IPS-18a (cell line): ENCODE results near the gene TREML4.
"Not testable (repeated sequence)": the region's sequence is repeated elsewhere in the genome, so short reads cannot be mapped to it uniquely, and the experiment has no call there.

ENCODE experiments used
- H3K27ac ChIP-seq: one replicate; pipeline ENCODE4 v1.5.1; 2013; ENCODE audit warnings: low read length
- H3K27me3 ChIP-seq: one replicate; pipeline ENCODE4 v1.6.1; 2013; ENCODE audit warnings: mild to moderate bottlenecking, low read length; ENCODE audit not compliant: control insufficient read depth, insufficient read depth
- H3K36me3 ChIP-seq: one replicate; pipeline ENCODE4 v1.6.1; 2013; ENCODE audit warnings: low read depth, low read length; ENCODE audit not compliant: control insufficient read depth
- H3K4me1 ChIP-seq: one replicate; pipeline ENCODE4 v1.6.1; 2013; ENCODE audit warnings: low read depth, low read length; ENCODE audit not compliant: control insufficient read depth
- H3K4me3 ChIP-seq: one replicate; pipeline ENCODE4 v1.5.1; 2013; ENCODE audit warnings: low read length
- H3K9ac ChIP-seq: one replicate; pipeline ENCODE4 v1.6.1; 2013; ENCODE audit warnings: mild to moderate bottlenecking, low read length, moderate library complexity
- H3K9me3 ChIP-seq: one replicate; pipeline ENCODE4 v1.6.1; 2013; ENCODE audit warnings: low read depth, low read length; ENCODE audit not compliant: control insufficient read depth

Gene TREML4

GRCh38 chr6:41236276-41236675, 8.1 kb downstream of the TREML4 start:
- no peak overlapping the region for H3K27ac ChIP-seq
- no peaks in the 10 kb centered on the region for H3K36me3 ChIP-seq
- peaks cover 13% of the 10 kb centered on the region for H3K27me3 ChIP-seq
- no peaks in the 10 kb centered on the region for H3K4me1 ChIP-seq
- H3K9me3 ChIP-seq: no peaks in the 10 kb centered on the region
- H3K9ac ChIP-seq: no peak overlapping the region
- no peak overlapping the region for H3K4me3 ChIP-seq

DNA sequence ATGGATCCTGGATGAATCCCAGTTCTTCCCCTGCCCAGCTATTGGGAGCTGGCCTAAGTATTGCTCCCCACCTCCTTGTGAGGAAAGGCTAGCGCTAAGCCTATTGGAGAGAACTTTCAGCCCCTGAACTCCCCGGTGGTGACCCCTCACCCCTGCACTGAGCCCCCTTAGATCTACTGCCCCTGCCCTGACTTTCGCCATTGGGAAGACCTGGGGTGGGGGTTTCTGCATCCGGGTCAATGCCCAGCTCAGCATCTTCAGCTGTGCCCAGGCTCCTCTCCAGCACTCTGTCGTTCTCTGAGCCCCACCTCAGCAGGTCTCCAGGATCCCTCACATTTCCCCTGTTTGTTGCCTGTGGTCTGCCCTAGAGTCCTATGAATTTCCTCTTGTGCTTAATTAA, 9.0 kb downstream of the TREML4 start:
- Histone ChIP-seq H3K4me1 (no peaks in the 10 kb centered on the region), H3K9ac (no peak overlapping the region), H3K9me3 (no peaks in the 10 kb centered on the region), H3K27ac (no peak overlapping the region), H3K27me3 (peaks cover 13% of the 10 kb centered on the region), H3K4me3 (no peak overlapping the region), H3K36me3 (no peaks in the 10 kb centered on the region)

DNA sequence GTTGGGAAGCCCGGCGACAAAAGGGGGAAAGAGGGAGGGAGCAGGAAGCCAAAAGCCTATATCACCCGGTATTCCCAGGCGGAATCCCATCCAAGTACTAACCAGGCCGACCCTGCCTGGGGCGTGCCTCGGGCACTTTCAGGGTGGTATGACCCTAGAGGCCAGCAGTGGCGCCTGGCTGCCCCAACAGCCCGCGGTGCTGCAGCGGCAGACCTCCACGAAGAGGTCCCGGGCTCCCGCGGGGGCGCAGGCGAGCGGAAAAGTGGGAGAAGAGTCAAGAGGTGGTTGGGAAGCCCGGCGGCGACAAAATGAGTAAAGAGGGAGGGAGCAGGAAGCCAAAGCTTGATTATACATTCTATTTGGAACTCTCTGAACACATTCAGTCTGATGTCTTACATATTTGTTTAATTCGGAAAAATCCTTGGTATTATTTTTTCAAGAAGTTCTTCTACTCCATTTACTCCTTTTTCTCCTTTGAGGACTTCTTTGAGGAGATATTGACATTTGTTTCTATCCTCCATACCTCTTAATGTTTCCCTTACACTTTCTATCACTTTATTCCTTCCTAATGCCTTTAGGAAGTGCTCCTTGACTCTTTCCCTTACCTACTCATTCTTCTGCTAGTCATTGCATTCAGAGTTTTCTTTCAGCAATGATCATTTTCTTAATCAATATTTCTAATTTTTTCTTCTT, 11.5 kb downstream of the TREML4 start:
- Histone ChIP-seq H3K9ac (no peak overlapping the region), H3K27ac (no peak overlapping the region), H3K4me1 (no peaks in the 10 kb centered on the region), H3K27me3 (peaks cover 13% of the 10 kb centered on the region), H3K4me3 (peak overlapping the region; percentile 65), H3K9me3 (no peaks in the 10 kb centered on the region), H3K36me3 (no peaks in the 10 kb centered on the region)

DNA sequence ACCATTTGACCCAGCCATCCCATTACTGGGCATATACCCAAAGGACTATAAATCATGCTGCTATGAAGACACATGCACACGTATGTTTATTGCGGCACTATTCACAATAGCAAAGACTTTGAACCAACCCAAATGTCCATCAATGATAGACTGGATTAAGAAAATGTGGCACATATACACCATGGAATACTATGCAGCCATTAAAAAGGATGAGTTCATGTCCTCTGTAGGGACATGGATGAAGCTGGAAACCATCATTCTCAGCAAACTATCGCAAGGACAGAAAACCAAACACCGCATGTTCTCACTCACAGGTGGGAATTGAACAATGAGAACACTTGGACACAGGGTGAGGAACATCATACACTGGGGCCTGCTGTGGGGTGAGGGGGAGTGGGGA, 18.4 kb downstream of the TREML4 start:
- not testable (repeated sequence) for H3K36me3 ChIP-seq, H3K27ac ChIP-seq, H3K9me3 ChIP-seq, H3K4me1 ChIP-seq, H3K9ac ChIP-seq, H3K27me3 ChIP-seq, H3K4me3 ChIP-seq

DNA sequence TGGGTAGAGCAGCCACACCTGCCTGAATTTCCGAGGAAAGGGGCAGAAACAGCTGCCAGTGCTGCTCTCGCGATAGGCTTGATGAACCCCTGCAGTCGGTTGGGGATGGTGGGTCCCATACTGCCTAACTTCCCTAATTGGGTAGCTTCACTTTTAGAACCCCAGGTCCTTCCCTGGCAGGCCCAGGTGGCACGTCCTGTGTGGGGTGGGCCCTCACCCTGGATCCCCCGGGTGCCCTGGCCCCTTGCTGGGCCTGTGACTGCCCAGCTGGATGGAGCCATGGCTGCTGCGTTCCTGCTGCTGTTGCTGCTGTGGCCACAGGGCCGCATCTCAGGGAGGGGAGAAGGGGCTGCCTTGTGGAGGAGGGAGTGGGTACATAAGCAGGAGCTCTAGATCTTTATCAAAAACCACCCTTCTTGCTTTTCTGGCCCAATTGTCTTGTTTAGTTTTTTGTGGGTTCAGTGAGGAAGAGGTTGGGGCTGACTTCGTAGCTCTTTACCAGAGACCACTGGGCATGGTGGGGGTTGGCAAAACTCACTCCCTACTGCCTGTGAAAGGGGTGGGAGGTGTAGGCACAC, 19.2 kb downstream of the TREML4 start:
- Histone ChIP-seq H3K27ac (no peak overlapping the region), H3K9me3 (no peaks in the 10 kb centered on the region), H3K27me3 (no peaks in the 10 kb centered on the region), H3K9ac (no peak overlapping the region), H3K36me3 (no peaks in the 10 kb centered on the region), H3K4me3 (no peak overlapping the region), H3K4me1 (no peaks in the 10 kb centered on the region)

- H3K9me3 ChIP-seq: no peaks in the 10 kb centered on the region
- H3K36me3 ChIP-seq: no peaks in the 10 kb centered on the region
Observed at GRCh38 chr6:41247882-41248705, 19.9 kb downstream of the TREML4 start.

GRCh38 chr6:41252401-41253169, 24.4 kb downstream of the TREML4 start:
- Histone ChIP-seq H3K4me3 (no peak overlapping the region), H3K27ac (no peak overlapping the region), H3K9ac (no peak overlapping the region), H3K4me1 (no peaks in the 10 kb centered on the region), H3K27me3 (no peaks in the 10 kb centered on the region), H3K36me3 (no peaks in the 10 kb centered on the region), H3K9me3 (no peaks in the 10 kb centered on the region)

More at GRCh38 chr6:41247882-41248705, 19.9 kb downstream of the TREML4 start:
- Histone ChIP-seq H3K27me3 (no peaks in the 10 kb centered on the region), H3K27ac (no peak overlapping the region), H3K9ac (no peak overlapping the region), H3K4me3 (no peak overlapping the region), H3K4me1 (no peaks in the 10 kb centered on the region)

DNA sequence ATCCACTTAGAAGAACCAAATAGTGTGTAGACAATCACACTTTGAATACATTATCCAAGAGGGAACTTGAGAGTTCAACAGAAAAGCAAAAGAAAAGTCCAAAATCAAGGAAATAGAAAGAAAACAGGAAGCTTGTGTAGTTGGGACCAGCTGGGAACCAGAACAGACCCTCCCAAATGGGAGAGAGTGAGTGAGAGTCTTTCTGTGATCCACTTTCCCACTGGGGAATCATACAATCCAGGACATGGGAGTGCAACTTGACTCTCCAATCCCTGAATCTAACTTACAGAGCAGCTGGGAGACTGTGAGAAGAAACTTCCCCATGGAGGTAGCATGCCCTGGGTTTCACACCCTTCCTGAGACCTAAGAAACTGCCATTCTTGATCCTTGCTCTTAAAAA, 27.0 kb downstream of the TREML4 start:
- Histone ChIP-seq H3K4me1 (no peaks in the 10 kb centered on the region), H3K4me3 (no peak overlapping the region), H3K9me3 (no peaks in the 10 kb centered on the region), H3K27me3 (no peaks in the 10 kb centered on the region), H3K27ac (no peak overlapping the region), H3K36me3 (no peaks in the 10 kb centered on the region), H3K9ac (no peak overlapping the region)

- no peaks in the 10 kb centered on the region for H3K36me3 ChIP-seq
- H3K4me1 ChIP-seq: no peaks in the 10 kb centered on the region
- no peak overlapping the region for H3K27ac ChIP-seq
- no peaks in the 10 kb centered on the region for H3K27me3 ChIP-seq
- no peaks in the 10 kb centered on the region for H3K9me3 ChIP-seq
- H3K4me3 ChIP-seq: no peak overlapping the region
- no peak overlapping the region for H3K9ac ChIP-seq
Observed at GRCh38 chr6:41255638-41256246, 27.6 kb downstream of the TREML4 start.

DNA sequence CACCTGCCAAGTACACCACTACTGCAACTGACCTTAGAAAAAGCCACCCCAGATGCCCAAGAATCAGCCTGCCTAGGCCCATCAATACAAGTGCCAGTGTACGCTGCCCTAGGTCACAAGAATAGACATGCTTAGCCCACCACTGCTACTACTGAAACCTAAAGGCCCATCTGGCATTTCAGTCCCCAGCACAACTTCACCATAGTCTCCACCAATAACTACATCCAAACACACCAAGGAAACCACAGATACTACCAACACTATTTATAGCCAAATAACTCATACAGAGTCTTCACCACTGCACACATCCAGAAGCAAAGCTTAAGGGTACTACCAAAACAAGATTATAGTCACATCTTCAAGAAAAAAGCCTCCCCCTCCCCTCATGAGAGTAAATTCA, 28.2 kb downstream of the TREML4 start:
- H3K9me3 ChIP-seq: no peaks in the 10 kb centered on the region
- H3K27me3 ChIP-seq: no peaks in the 10 kb centered on the region
- H3K27ac ChIP-seq: no peak overlapping the region
- no peak overlapping the region for H3K4me3 ChIP-seq
- H3K9ac ChIP-seq: no peak overlapping the region
- H3K4me1 ChIP-seq: no peaks in the 10 kb centered on the region
- H3K36me3 ChIP-seq: no peaks in the 10 kb centered on the region
